HEK293 (cell line): ENCODE measurements around the gene ARL2BP.

ENCODE experiments used
- BCL11A ChIP-seq: fragments of 450-650 bp; formaldehyde crosslinking; IDR thresholded peaks from 2 replicates; pipeline ENCODE4 v1.5.1; 2016; ENCODE audit warnings: low read depth, missing biosample characterization, missing genetic modification characterization
- GLIS1 ChIP-seq: fragments of 450-650 bp; formaldehyde crosslinking; IDR thresholded peaks from 2 replicates; pipeline ENCODE4 v1.5.1; 2016; ENCODE audit warnings: missing biosample characterization, missing genetic modification characterization
- KLF1 ChIP-seq: fragments of 450-650 bp; formaldehyde crosslinking; IDR thresholded peaks from 2 replicates; pipeline ENCODE4 v1.5.1; 2016; ENCODE audit warnings: missing biosample characterization, missing genetic modification characterization
- KLF16 ChIP-seq: fragments of 450-650 bp; formaldehyde crosslinking; IDR thresholded peaks from 2 replicates; pipeline ENCODE4 v1.5.1; 2017; ENCODE audit warnings: missing biosample characterization, missing genetic modification characterization
- YY1 ChIP-seq: fragments of 450-650 bp; formaldehyde crosslinking; IDR thresholded peaks from 2 replicates; pipeline ENCODE4 v1.5.1; 2018; ENCODE audit warnings: missing biosample characterization, missing genetic modification characterization
- ZBTB21 ChIP-seq: fragments of 450-650 bp; formaldehyde crosslinking; IDR thresholded peaks from 2 replicates; pipeline ENCODE4 v1.5.1; 2017; ENCODE audit warnings: missing biosample characterization, missing genetic modification characterization
- ZNF155 ChIP-seq: fragments of 450-650 bp; formaldehyde crosslinking; IDR thresholded peaks from 2 replicates; pipeline ENCODE4 v1.5.1; 2016; ENCODE audit warnings: missing biosample characterization, missing genetic modification characterization
- ZNF223 ChIP-seq: fragments of 450-650 bp; formaldehyde crosslinking; IDR thresholded peaks from 2 replicates; pipeline ENCODE4 v1.5.1; 2016; ENCODE audit warnings: missing biosample characterization, missing genetic modification characterization
- ZNF473 ChIP-seq: fragments of 450-650 bp; formaldehyde crosslinking; IDR thresholded peaks from 2 replicates; pipeline ENCODE4 v1.5.1; 2017; ENCODE audit warnings: missing biosample characterization, missing genetic modification characterization
- ZNF530 ChIP-seq: fragments of 450-650 bp; formaldehyde crosslinking; IDR thresholded peaks from 2 replicates; pipeline ENCODE4 v1.5.1; 2016; ENCODE audit warnings: low read depth, missing biosample characterization, missing genetic modification characterization
- ZNF610 ChIP-seq: fragments of 450-650 bp; formaldehyde crosslinking; IDR thresholded peaks from 2 replicates; pipeline ENCODE4 v1.5.1; 2016; ENCODE audit warnings: missing biosample characterization, missing genetic modification characterization, borderline replicate concordance
- TF ChIP-seq, protein P1 (sequence below): fragments of 450-650 bp; formaldehyde crosslinking; IDR thresholded peaks from 2 replicates; pipeline ENCODE4 v1.5.1; 2016; ENCODE audit warnings: missing biosample characterization, missing genetic modification characterization
- TF ChIP-seq, protein P2 (sequence below): fragments of 450-650 bp; formaldehyde crosslinking; IDR thresholded peaks from 2 replicates; pipeline ENCODE4 v1.5.1; 2017; ENCODE audit warnings: missing biosample characterization, missing genetic modification characterization
- TF ChIP-seq, protein P3 (sequence below): fragments of 450-650 bp; formaldehyde crosslinking; IDR thresholded peaks from 2 replicates; pipeline ENCODE4 v1.5.1; 2016; ENCODE audit warnings: missing biosample characterization, missing genetic modification characterization
- TF ChIP-seq, protein P4 (sequence below): fragments of 450-650 bp; formaldehyde crosslinking; IDR thresholded peaks from 2 replicates; pipeline ENCODE4 v1.5.1; 2016; ENCODE audit warnings: missing biosample characterization, missing genetic modification characterization
- TF ChIP-seq, protein P5 (sequence below): fragments of 450-650 bp; formaldehyde crosslinking; IDR thresholded peaks from 2 replicates; pipeline ENCODE4 v1.5.1; 2016; ENCODE audit warnings: missing biosample characterization, missing genetic modification characterization
- TF ChIP-seq, protein P6 (sequence below): fragments of 450-650 bp; formaldehyde crosslinking; IDR thresholded peaks from 2 replicates; pipeline ENCODE4 v1.5.1; 2017; ENCODE audit warnings: missing biosample characterization, missing genetic modification characterization
- TF ChIP-seq, protein P7 (sequence below): fragments of 450-650 bp; formaldehyde crosslinking; IDR thresholded peaks from 2 replicates; pipeline ENCODE4 v1.5.1; 2016; ENCODE audit warnings: missing biosample characterization, missing genetic modification characterization
- TF ChIP-seq, protein P8 (sequence below): fragments of 450-650 bp; formaldehyde crosslinking; IDR thresholded peaks from 2 replicates; pipeline ENCODE4 v1.5.1; 2017; ENCODE audit warnings: missing biosample characterization, missing genetic modification characterization

The ARL2BP gene

DNA sequence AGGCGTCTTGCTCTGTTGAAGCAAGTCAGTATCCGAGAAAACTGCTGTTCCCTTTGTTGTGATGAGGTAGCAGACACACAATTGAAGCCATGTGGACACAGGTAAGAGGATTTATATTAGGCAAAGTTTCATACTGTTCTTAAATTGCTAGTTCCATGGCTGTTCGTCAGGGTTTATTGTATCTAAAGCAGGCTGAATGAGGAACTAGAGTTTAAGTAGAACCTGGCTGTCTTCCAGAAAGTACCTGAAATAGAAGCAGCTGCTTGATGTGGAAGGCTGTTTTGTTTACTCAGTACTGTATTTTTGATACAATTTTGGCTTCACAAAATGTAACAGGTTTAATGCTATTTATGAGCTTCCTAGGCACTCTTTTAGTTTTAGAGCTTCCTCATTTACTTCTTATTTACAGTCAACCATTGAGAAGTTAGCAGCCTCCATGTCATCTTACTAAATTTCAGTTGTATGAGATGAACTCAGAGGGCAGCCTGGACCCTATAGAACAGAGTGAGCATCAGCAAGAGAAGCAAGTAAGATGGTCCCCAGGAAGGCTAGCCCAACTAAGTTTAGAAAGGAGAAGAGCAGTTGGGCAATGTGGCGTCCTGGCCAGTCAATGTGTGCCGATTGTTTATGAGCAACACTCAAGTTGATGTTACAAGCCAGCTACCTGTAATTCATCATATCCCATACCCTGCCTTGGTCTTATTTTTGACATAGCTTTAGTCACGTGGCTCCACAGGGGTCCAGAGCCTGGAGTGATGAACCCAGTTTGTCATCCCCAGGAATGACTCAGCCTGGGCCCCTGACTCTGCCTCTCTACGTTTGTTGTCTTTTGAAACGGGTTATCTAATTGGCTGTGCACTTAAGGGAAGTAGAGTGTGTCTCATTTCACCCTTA is 9.7 kb upstream of the ARL2BP start (continued):
- TF ChIP-seq, protein P1, sequence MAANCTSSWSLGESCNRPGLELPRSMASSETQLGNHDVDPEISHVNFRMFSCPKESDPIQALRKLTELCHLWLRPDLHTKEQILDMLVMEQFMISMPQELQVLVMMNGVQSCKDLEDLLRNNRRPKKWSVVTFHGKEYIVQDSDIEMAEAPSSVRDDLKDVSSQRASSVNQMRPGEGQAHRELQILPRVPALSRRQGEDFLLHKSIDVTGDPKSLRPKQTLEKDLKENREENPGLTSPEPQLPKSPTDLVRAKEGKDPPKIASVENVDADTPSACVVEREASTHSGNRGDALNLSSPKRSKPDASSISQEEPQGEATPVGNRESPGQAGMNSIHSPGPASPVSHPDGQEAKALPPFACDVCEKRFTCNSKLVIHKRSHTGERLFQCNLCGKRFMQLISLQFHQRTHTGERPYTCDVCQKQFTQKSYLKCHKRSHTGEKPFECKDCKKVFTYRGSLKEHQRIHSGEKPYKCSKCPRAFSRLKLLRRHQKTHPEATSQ (tag by site-specific recombination): no peak
- no peak for TF ChIP-seq ZNF473 (tag by site-specific recombination)
- TF ChIP-seq, protein P2, sequence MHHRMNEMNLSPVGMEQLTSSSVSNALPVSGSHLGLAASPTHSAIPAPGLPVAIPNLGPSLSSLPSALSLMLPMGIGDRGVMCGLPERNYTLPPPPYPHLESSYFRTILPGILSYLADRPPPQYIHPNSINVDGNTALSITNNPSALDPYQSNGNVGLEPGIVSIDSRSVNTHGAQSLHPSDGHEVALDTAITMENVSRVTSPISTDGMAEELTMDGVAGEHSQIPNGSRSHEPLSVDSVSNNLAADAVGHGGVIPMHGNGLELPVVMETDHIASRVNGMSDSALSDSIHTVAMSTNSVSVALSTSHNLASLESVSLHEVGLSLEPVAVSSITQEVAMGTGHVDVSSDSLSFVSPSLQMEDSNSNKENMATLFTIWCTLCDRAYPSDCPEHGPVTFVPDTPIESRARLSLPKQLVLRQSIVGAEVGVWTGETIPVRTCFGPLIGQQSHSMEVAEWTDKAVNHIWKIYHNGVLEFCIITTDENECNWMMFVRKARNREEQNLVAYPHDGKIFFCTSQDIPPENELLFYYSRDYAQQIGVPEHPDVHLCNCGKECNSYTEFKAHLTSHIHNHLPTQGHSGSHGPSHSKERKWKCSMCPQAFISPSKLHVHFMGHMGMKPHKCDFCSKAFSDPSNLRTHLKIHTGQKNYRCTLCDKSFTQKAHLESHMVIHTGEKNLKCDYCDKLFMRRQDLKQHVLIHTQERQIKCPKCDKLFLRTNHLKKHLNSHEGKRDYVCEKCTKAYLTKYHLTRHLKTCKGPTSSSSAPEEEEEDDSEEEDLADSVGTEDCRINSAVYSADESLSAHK (tag by site-specific recombination): no peak
- no peak for TF ChIP-seq ZNF530 (tag by site-specific recombination)
- TF ChIP-seq BCL11A (tag by site-specific recombination): no peak
- TF ChIP-seq, protein P3, sequence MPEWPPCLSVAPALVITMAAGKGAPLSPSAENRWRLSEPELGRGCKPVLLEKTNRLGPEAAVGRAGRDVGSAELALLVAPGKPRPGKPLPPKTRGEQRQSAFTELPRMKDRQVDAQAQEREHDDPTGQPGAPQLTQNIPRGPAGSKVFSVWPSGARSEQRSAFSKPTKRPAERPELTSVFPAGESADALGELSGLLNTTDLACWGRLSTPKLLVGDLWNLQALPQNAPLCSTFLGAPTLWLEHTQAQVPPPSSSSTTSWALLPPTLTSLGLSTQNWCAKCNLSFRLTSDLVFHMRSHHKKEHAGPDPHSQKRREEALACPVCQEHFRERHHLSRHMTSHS (tag by site-specific recombination): no peak
- TF ChIP-seq ZNF155 (tag by site-specific recombination): no peak
- TF ChIP-seq, protein P4, sequence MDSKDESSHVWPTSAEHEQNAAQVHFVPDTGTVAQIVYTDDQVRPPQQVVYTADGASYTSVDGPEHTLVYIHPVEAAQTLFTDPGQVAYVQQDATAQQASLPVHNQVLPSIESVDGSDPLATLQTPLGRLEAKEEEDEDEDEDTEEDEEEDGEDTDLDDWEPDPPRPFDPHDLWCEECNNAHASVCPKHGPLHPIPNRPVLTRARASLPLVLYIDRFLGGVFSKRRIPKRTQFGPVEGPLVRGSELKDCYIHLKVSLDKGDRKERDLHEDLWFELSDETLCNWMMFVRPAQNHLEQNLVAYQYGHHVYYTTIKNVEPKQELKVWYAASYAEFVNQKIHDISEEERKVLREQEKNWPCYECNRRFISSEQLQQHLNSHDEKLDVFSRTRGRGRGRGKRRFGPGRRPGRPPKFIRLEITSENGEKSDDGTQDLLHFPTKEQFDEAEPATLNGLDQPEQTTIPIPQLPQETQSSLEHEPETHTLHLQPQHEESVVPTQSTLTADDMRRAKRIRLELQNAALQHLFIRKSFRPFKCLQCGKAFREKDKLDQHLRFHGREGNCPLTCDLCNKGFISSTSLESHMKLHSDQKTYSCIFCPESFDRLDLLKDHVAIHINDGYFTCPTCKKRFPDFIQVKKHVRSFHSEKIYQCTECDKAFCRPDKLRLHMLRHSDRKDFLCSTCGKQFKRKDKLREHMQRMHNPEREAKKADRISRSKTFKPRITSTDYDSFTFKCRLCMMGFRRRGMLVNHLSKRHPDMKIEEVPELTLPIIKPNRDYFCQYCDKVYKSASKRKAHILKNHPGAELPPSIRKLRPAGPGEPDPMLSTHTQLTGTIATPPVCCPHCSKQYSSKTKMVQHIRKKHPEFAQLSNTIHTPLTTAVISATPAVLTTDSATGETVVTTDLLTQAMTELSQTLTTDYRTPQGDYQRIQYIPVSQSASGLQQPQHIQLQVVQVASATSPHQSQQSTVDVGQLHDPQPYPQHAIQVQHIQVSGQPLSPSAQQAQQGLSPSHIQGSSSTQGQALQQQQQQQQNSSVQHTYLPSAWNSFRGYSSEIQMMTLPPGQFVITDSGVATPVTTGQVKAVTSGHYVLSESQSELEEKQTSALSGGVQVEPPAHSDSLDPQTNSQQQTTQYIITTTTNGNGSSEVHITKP (tag by site-specific recombination): no peak
- TF ChIP-seq, protein P5, sequence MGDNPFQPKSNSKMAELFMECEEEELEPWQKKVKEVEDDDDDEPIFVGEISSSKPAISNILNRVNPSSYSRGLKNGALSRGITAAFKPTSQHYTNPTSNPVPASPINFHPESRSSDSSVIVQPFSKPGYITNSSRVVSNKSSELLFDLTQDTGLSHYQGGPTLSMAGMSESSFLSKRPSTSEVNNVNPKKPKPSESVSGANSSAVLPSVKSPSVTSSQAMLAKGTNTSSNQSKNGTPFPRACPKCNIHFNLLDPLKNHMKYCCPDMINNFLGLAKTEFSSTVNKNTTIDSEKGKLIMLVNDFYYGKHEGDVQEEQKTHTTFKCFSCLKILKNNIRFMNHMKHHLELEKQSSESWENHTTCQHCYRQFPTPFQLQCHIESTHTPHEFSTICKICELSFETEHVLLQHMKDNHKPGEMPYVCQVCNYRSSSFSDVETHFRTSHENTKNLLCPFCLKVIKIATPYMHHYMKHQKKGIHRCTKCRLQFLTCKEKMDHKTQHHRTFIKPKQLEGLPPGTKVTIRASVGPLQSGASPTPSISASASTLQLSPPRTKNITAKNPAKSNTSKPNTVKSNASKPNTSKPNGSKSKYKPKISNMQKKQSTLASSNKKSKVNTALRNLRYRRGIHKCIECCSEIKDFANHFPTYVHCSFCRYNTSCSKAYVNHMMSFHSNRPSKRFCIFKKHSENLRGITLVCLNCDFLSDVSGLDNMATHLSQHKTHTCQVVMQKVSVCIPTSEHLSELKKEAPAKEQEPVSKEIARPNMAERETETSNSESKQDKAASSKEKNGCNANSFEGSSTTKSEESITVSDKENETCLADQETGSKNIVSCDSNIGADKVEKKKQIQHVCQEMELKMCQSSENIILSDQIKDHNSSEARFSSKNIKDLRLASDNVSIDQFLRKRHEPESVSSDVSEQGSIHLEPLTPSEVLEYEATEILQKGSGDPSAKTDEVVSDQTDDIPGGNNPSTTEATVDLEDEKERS: no peak
- TF ChIP-seq ZNF610 (tag by site-specific recombination): no peak
- TF ChIP-seq, protein P6, sequence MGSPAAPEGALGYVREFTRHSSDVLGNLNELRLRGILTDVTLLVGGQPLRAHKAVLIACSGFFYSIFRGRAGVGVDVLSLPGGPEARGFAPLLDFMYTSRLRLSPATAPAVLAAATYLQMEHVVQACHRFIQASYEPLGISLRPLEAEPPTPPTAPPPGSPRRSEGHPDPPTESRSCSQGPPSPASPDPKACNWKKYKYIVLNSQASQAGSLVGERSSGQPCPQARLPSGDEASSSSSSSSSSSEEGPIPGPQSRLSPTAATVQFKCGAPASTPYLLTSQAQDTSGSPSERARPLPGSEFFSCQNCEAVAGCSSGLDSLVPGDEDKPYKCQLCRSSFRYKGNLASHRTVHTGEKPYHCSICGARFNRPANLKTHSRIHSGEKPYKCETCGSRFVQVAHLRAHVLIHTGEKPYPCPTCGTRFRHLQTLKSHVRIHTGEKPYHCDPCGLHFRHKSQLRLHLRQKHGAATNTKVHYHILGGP (tag by site-specific recombination): no peak
- peak; percentile 36; the same call in 1 of the 2 replicates for TF ChIP-seq ZBTB21 (tag by site-specific recombination)
- TF ChIP-seq, protein P7, sequence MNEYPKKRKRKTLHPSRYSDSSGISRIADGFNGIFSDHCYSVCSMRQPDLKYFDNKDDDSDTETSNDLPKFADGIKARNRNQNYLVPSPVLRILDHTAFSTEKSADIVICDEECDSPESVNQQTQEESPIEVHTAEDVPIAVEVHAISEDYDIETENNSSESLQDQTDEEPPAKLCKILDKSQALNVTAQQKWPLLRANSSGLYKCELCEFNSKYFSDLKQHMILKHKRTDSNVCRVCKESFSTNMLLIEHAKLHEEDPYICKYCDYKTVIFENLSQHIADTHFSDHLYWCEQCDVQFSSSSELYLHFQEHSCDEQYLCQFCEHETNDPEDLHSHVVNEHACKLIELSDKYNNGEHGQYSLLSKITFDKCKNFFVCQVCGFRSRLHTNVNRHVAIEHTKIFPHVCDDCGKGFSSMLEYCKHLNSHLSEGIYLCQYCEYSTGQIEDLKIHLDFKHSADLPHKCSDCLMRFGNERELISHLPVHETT: no peak; the same call in 1 of the 2 replicates
- no peak for TF ChIP-seq YY1 (tag by site-specific recombination)
- TF ChIP-seq KLF1 (tag by site-specific recombination): no peak
- no peak for TF ChIP-seq ZNF223 (tag by site-specific recombination)
- no peak for TF ChIP-seq KLF16
- TF ChIP-seq, protein P8, sequence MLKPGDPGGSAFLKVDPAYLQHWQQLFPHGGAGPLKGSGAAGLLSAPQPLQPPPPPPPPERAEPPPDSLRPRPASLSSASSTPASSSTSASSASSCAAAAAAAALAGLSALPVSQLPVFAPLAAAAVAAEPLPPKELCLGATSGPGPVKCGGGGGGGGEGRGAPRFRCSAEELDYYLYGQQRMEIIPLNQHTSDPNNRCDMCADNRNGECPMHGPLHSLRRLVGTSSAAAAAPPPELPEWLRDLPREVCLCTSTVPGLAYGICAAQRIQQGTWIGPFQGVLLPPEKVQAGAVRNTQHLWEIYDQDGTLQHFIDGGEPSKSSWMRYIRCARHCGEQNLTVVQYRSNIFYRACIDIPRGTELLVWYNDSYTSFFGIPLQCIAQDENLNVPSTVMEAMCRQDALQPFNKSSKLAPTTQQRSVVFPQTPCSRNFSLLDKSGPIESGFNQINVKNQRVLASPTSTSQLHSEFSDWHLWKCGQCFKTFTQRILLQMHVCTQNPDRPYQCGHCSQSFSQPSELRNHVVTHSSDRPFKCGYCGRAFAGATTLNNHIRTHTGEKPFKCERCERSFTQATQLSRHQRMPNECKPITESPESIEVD (tag by site-specific recombination): no peak
- TF ChIP-seq GLIS1 (tag by site-specific recombination): peak; percentile 43; the same call in 1 of the 2 replicates
